T-cell (primary cell): ENCODE results near the gene ZNF792. TPM values are rescaled to one million over a fixed set of nuclear protein-coding genes. Genes with fewer than 3 reads are reported as not detected.
A peak's percentile ranks its signal among the peaks of the same experiment; 100 is the strongest.

Experiments
- ATAC-seq, 4 experiments: fragments of 200-7000 bp in 3 of 4; fragments of 150-1000 bp in 1 of 4; cut with Tn5 transposase; replicated peaks in 1 of 4; 1 replicate in 3 of 4; 2 replicates in 1 of 4; pipeline ENCODE4 v1.10.0; 2021; ENCODE audit warnings: moderate library complexity in 3 of 4, mild to moderate bottlenecking in 2 of 4, moderate number of reproducible peaks in 1 of 4
- CTCF ChIA-PET, 2 donors: fragments of 300-600 bp; sonication (Branson Sonifier 250); formaldehyde crosslinking; loops; one replicate each; lab custom pipeline; 2022; ENCODE audit warnings: antibody characterized with exemption in 2 of 2; lab: Charles Lee
- POLR2A ChIA-PET, 2 donors: fragments of 300-600 bp; sonication (Branson Sonifier 250); formaldehyde crosslinking; loops; one replicate each; lab custom pipeline; 2022; ENCODE audit warnings: antibody characterized with exemption in 2 of 2; lab: Charles Lee
- DNase-seq, 35 experiments: peaks; one replicate each; pipeline versions ENCODE4 v3.0.0 to v3.0.0-alpha.2; 2013 to 2023
- H3K27ac ChIP-seq: one replicate; pipeline ENCODE4 v1.5.1; 2013; ENCODE audit warnings: low read length
- H3K27me3 ChIP-seq, 2 experiments: replicated peaks in 1 of 2; 1 replicate in 1 of 2; 2 replicates in 1 of 2; pipeline versions ENCODE4 v1.6.1 to v1.7.0; 2013; ENCODE audit warnings: low read length in 1 of 2, mixed read lengths in 1 of 2; ENCODE audit not compliant: control insufficient read depth in 2 of 2, insufficient read depth in 2 of 2; ENCODE audit errors: extremely low read depth in 1 of 2
- H3K36me3 ChIP-seq, 2 donors: 1 replicate in 1 of 2; 2 replicates in 1 of 2; pipeline versions ENCODE4 v1.6.1 to v1.7.0; 2013; ENCODE audit warnings: low read length in 1 of 2; ENCODE audit not compliant: control insufficient read depth in 2 of 2, insufficient read depth in 1 of 2; ENCODE audit errors: extremely low read depth in 1 of 2
- H3K4me1 ChIP-seq, 2 experiments: 1 replicate in 1 of 2; 2 replicates in 1 of 2; pipeline versions ENCODE4 v1.6.1 to v1.7.0; 2013; ENCODE audit warnings: low read length in 2 of 2, mixed read lengths in 1 of 2; ENCODE audit not compliant: insufficient read depth in 2 of 2, control insufficient read depth in 1 of 2; ENCODE audit errors: extremely low read depth in 1 of 2
- H3K4me3 ChIP-seq, 2 donors: 1 replicate in 1 of 2; 2 replicates in 1 of 2; pipeline versions ENCODE4 v1.5.1 to v1.7.0; 2013; ENCODE audit warnings: mild to moderate bottlenecking in 2 of 2, low read length in 1 of 2, moderate library complexity in 1 of 2; ENCODE audit not compliant: control insufficient read depth in 1 of 2; ENCODE audit errors: extremely low read depth in 1 of 2
- H3K9me3 ChIP-seq: 2 replicates; pipeline ENCODE4 v1.7.0; 2013
- H3K27ac Mint-ChIP-seq, 2 donors: one replicate each; pipeline ENCODE4 v1.8.0; 2020 to 2021; ENCODE audit warnings: mild to moderate bottlenecking in 2 of 2, mixed read lengths in 2 of 2
- H3K27me3 Mint-ChIP-seq, 2 donors: one replicate each; pipeline ENCODE4 v1.8.0; 2021 to 2022; ENCODE audit warnings: mixed read lengths in 2 of 2
- H3K36me3 Mint-ChIP-seq: one replicate; pipeline ENCODE4 v1.8.0; 2021; ENCODE audit warnings: mixed read lengths
- H3K4me1 Mint-ChIP-seq, 3 donors: one replicate each; pipeline ENCODE4 v1.8.0; 2020 to 2022; ENCODE audit warnings: mixed read lengths in 3 of 3, mild to moderate bottlenecking in 1 of 3
- H3K4me3 Mint-ChIP-seq, 3 donors: one replicate each; pipeline ENCODE4 v1.8.0; 2020 to 2022; ENCODE audit warnings: mild to moderate bottlenecking in 3 of 3, mixed read lengths in 3 of 3, moderate library complexity in 3 of 3
- H3K9me3 Mint-ChIP-seq, 3 donors: one replicate each; pipeline ENCODE4 v1.8.0; 2020 to 2022; ENCODE audit warnings: mixed read lengths in 3 of 3
- WGBS: methylation state at CpG from one replicate; pipeline ENCODE4 v1.1.5; 2013; ENCODE audit warnings: missing lambda C conversion rate; ENCODE audit not compliant: insufficient coverage; 5-methylcytosine and 5-hydroxymethylcytosine counted together
- total RNA-seq, 35 experiments: library from RNA in 6 of 35; stranded (reverse) in 6 of 35; fragments of 120-200 nt in 1 of 35; gene quantifications; one replicate each; pipeline versions ENCODE4 v1.2.1 to v1.2.4 and lab custom pipeline; 2013 to 2026

The ZNF792 gene
- total RNA-seq, 5 donors from 2014 or later (not counting 1 experiment from before 2014, with no cell fraction given) = 14.1 to 29.0 (median 26.8) TPM

GRCh38 chr19:35005256-35005977, 41.4 kb upstream of the ZNF792 start:
- WGBS = 96% methylated on average over 6 of the region's 11 CpGs
- peak overlapping the region; percentile 27 to 77 for H3K27ac Mint-ChIP-seq

GRCh38 chr19:35004517-35005255, 40.7 kb upstream of the ZNF792 start:
- WGBS = 95% methylated on average over 8 of the region's 18 CpGs
- CTCF ChIA-PET = no interaction called here
- ATAC-seq (no peak), DNase-seq (no peak)
- Mint-ChIP-seq H3K4me1 (peaks cover 58 to 66% (median 61%) of the 10 kb centered on the region in 3 donors), H3K9me3 (no peaks in the 10 kb centered on the region), H3K27ac (peak overlapping the region; percentile 65 to 98), H3K36me3 (peaks cover 20% of the 10 kb centered on the region), H3K4me3 (peak overlapping the region; percentile 18 to 29 (median 24)), H3K27me3 (no peaks in the 10 kb centered on the region)
- H3K27ac ChIP-seq = no peak overlapping the region
- H3K36me3 ChIP-seq = peaks cover 7 to 30% of the 10 kb centered on the region in 2 donors
- POLR2A ChIA-PET = no interaction called here
- H3K9me3 ChIP-seq = no peaks in the 10 kb centered on the region
- no peak overlapping the region for H3K4me3 ChIP-seq
- peaks cover 11 to 65% of the 10 kb centered on the region in 2 experiments for H3K4me1 ChIP-seq
- H3K27me3 ChIP-seq = no peaks in the 10 kb centered on the region

More at GRCh38 chr19:35005256-35005977, 41.4 kb upstream of the ZNF792 start:
- H3K36me3 Mint-ChIP-seq = peaks cover 24% of the 10 kb centered on the region
- Histone ChIP-seq H3K27me3 (no peaks in the 10 kb centered on the region), H3K9me3 (no peaks in the 10 kb centered on the region), H3K4me3 (no peak overlapping the region), H3K36me3 (peaks cover 10 to 37% of the 10 kb centered on the region in 2 donors), H3K4me1 (peaks cover 9 to 68% of the 10 kb centered on the region in 2 experiments), H3K27ac (no peak overlapping the region)
- CTCF ChIA-PET = interaction anchor here in 1 of 2 donors (0.5 kb wide), 1 partner anchor 8 kb away, joined by 4 read pairs; no protein-coding TSS in a partner anchor
- H3K4me1 Mint-ChIP-seq = peaks cover 62 to 70% (median 63%) of the 10 kb centered on the region in 3 donors
- ATAC-seq (no peak), DNase-seq (no peak)
- no peaks in the 10 kb centered on the region for H3K9me3 Mint-ChIP-seq
- POLR2A ChIA-PET = no interaction called here
- H3K27me3 Mint-ChIP-seq = no peaks in the 10 kb centered on the region
- no peak overlapping the region for H3K4me3 Mint-ChIP-seq

DNA sequence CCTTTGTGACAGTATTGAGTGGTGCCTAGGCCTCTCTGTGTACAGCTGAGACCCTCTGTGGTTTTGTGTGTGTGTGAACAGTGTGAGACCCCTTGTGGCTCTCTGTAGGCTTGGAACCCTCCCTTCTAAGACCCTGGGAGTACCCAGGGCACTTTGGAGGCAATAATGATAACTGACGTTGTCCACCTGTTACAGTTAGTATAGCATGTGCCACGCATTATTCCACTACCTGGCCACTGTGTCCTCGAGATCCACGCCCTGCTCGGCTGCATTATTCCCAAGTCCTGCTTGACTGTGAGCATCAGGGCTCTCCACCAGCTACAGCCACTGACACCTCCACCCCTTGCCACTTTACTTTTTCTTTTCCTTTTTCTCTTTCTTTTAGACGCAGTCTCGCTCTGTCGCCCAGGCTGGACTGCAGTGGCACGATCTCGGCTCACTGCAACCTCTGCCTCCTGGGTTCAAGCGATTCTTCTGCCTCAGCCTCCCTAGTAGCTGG, 38.1 kb upstream of the ZNF792 start:
- H3K27ac Mint-ChIP-seq = peak overlapping the region; percentile 98 to 99
- no peaks in the 10 kb centered on the region for H3K27me3 Mint-ChIP-seq
- peak overlapping the region; percentile 44 to 63 for H3K4me3 ChIP-seq
- 77% methylated on average over 5 of the region's 11 CpGs for WGBS
- peaks cover 7 to 17% of the 10 kb centered on the region in 2 donors for H3K36me3 ChIP-seq
- no peak for DNase-seq
- H3K4me1 Mint-ChIP-seq = peaks cover 73 to 81% (median 76%) of the 10 kb centered on the region in 3 donors
- peaks cover 25 to 82% of the 10 kb centered on the region in 2 experiments for H3K4me1 ChIP-seq
- POLR2A ChIA-PET = interaction anchor here in 1 of 2 donors (1.6 kb wide), 1 partner anchor 10 kb away, joined by 11 read pairs; no protein-coding TSS in a partner anchor
- H3K36me3 Mint-ChIP-seq = peaks cover 15% of the 10 kb centered on the region
- CTCF ChIA-PET = interaction anchor here in 1 of 2 donors (1.9 kb wide), 2 partner anchors 10 to 12 kb away, joined by 12 to 15 read pairs; no protein-coding TSS in a partner anchor
- H3K27ac ChIP-seq = peak overlapping the region; percentile 18
- H3K27me3 ChIP-seq = no peaks in the 10 kb centered on the region
- no peak for ATAC-seq
- no peaks in the 10 kb centered on the region for H3K9me3 ChIP-seq
- H3K4me3 Mint-ChIP-seq = peak overlapping the region; percentile 91 to 98 (median 98)
- H3K9me3 Mint-ChIP-seq = no peaks in the 10 kb centered on the region

DNA sequence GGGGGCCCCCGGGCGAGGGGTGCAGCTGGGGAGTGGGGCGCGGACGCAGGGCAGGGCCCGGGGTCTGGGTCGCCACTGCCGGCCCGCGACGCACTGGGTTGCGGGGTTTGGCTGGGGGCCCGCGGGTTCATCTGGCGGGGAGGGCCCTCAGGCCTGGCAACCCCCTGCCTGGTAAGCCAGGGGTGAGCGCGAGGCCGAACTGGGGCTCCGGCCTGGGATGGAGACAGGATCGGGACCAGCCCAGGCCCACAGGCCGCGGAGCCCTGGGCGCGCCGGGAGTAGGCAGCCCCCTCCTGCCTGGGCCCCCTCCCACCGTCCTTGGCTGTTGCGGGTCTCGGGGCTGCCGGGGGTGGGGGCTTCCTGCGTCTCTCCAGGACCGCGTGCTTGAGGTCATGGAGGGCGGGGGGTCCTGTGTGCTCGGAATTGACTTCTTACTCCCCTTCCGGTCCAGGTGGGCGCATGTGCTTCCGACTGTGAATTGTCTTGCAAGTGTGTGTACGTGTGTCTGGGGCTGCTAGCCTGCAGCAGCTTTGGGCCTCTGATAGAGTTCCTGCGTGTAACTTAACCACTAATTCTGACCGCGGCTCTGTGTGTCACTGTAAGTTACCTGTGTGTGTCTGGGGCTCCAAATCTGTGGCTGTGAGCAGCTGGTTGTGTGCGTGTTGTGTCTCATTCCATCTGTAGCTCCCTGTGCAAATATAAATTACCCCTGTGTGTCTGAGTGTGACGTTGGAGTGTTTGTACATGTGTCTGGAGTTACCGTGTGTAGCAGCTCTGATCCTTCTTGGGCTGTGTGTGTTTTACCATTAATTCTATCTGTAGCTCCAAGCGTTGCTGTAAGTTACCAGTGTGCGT, 36.8 kb upstream of the ZNF792 start:
- Mint-ChIP-seq H3K36me3 (peaks cover 11% of the 10 kb centered on the region), H3K27ac (peak overlapping the region; percentile 98 to 99), H3K4me1 (peaks cover 73 to 81% (median 78%) of the 10 kb centered on the region in 3 donors), H3K27me3 (no peaks in the 10 kb centered on the region), H3K4me3 (peak overlapping the region; percentile 91 to 98 (median 98)), H3K9me3 (no peaks in the 10 kb centered on the region)
- POLR2A ChIA-PET = interaction anchor here (0.6 to 1.6 kb wide), 5 partner anchors 12 to 161 kb away, joined by 3 to 11 read pairs (median 3); no protein-coding TSS in a partner anchor
- Histone ChIP-seq H3K36me3 (peaks cover 6 to 7% of the 10 kb centered on the region in 2 donors), H3K27ac (peak overlapping the region; percentile 73), H3K27me3 (no peaks in the 10 kb centered on the region), H3K4me1 (peaks cover 35 to 86% of the 10 kb centered on the region in 2 experiments), H3K9me3 (no peaks in the 10 kb centered on the region), H3K4me3 (peak overlapping the region; percentile 52 to 63)
- WGBS = under 1% methylated on average over 28 of the region's 46 CpGs
- DNase-seq = peak; percentile 39 to 80 (median 60)
- CTCF ChIA-PET = interaction anchor here in 1 of 2 donors (0.6 to 1.9 kb wide), 3 partner anchors 11 to 1214 kb away, joined by 3 to 15 read pairs (median 12); partner anchors contain the start of genes ZNF146 and ZNF565
- ATAC-seq = peak; percentile 35 to 53 (median 37)

- Histone ChIP-seq H3K4me1 (peaks cover 36 to 88% of the 10 kb centered on the region in 2 experiments), H3K4me3 (peak overlapping the region in 1 of 2 donors; percentile 63), H3K9me3 (no peaks in the 10 kb centered on the region), H3K27ac (no peak overlapping the region), H3K36me3 (peaks cover 0 to under 1% of the 10 kb centered on the region in 2 donors), H3K27me3 (no peaks in the 10 kb centered on the region)
- ATAC-seq (peak in 1 of 4 experiments; percentile 30), DNase-seq (no peak)
- WGBS = 1% methylated on average over 19 of the region's 37 CpGs
- CTCF ChIA-PET = interaction anchor here in 1 of 2 donors (0.6 to 1.9 kb wide), 2 partner anchors 14 to 1214 kb away, joined by 3 to 15 read pairs; partner anchors contain the start of genes ZNF146 and ZNF565
- Mint-ChIP-seq H3K27ac (no peak overlapping the region), H3K9me3 (no peaks in the 10 kb centered on the region), H3K27me3 (no peaks in the 10 kb centered on the region), H3K36me3 (peaks cover 8% of the 10 kb centered on the region), H3K4me3 (peak overlapping the region in 2 of 3 donors; percentile 34 to 91), H3K4me1 (peaks cover 73 to 80% (median 77%) of the 10 kb centered on the region in 3 donors)
- POLR2A ChIA-PET = interaction anchor here in 1 of 2 donors (0.6 kb wide), 2 partner anchors 14 to 323 kb away, joined by 3 to 5 read pairs; partner anchors contain the start of gene SCGB2B2
Measured at GRCh38 chr19:35000338-35000646, 36.3 kb upstream of the ZNF792 start.
